ENCODE measurements around the gene STK32A.
A peak's percentile ranks its signal among the peaks of the same experiment; 100 is the strongest.

GRCh38 chr5:147339313-147339712 lies 104.5 kb downstream of the STK32A start:
- TF ChIP-seq EZH2 (IDR thresholded peaks at IDR 0.05; ENCODE audit: borderline replicate concordance, low read length) (no peak), CTCF (IDR thresholded peaks at IDR 0.05; ENCODE audit: low read length) (peak; percentile 35; the same call in 1 of the 2 replicates)
